Spleen (tissue), 11 donors: ENCODE results near the gene A3GALT2. TPM values are rescaled to one million over a fixed set of nuclear protein-coding genes. Genes with fewer than 3 reads are reported as not detected.
A peak's percentile ranks its signal among the peaks of the same experiment; 100 is the strongest.

ENCODE experiments used
- DNase-seq: peaks from one replicate; pipeline ENCODE4 v3.0.0-alpha.2; 2020
- H3K27ac ChIP-seq, 8 donors: fragments of 200-600 bp; sonication (generic) in 7 of 8; 1 replicate in 4 of 8; 2 replicates in 4 of 8; pipeline versions ENCODE4 v1.5.0 to v1.8.0; 2016 to 2021; ENCODE audit warnings: inconsistent platforms in 4 of 8, mild to moderate bottlenecking in 4 of 8, moderate library complexity in 1 of 8
- H3K27me3 ChIP-seq, 7 donors: fragments of 200-600 bp; sonication (generic) in 6 of 7; replicated peaks in 1 of 7; 1 replicate in 4 of 7; 2 replicates in 3 of 7; pipeline versions ENCODE4 v1.5.0 to v1.8.0; 2016 to 2021; ENCODE audit warnings: inconsistent platforms in 3 of 7, mild to moderate bottlenecking in 1 of 7
- H3K36me3 ChIP-seq, 6 donors: fragments of 200-600 bp; sonication (generic) in 5 of 6; 1 replicate in 4 of 6; 2 replicates in 2 of 6; pipeline versions ENCODE4 v1.5.0 to v1.8.0; 2016 to 2021; ENCODE audit warnings: inconsistent platforms in 2 of 6
- H3K4me1 ChIP-seq, 6 donors: fragments of 200-600 bp; sonication (generic) in 5 of 6; 1 replicate in 3 of 6; 2 replicates in 3 of 6; pipeline versions ENCODE4 v1.5.0 to v1.8.0; 2016 to 2021; ENCODE audit warnings: inconsistent platforms in 3 of 6
- H3K4me3 ChIP-seq, 8 donors: fragments of 200-600 bp; sonication (generic) in 7 of 8; 1 replicate in 4 of 8; 2 replicates in 4 of 8; pipeline versions ENCODE4 v1.5.0 to v1.8.0; 2016 to 2021; ENCODE audit warnings: inconsistent platforms in 4 of 8, mild to moderate bottlenecking in 4 of 8, moderate library complexity in 2 of 8
- H3K9me3 ChIP-seq, 8 donors: fragments of 200-600 bp; sonication (generic) in 7 of 8; 1 replicate in 4 of 8; 2 replicates in 4 of 8; pipeline versions ENCODE4 v1.5.0 to v1.8.0; 2016 to 2021; ENCODE audit warnings: inconsistent platforms in 4 of 8
- CTCF ChIP-seq, 11 experiments: fragments of 200-600 bp in 7 of 11; fragments of 450-650 bp in 4 of 11; sonication (generic) in 4 of 11; IDR thresholded peaks in 8 of 11; conservative IDR thresholded peaks in 3 of 11; 1 replicate in 7 of 11; 2 replicates in 4 of 11; pipeline versions ENCODE4 v1.4.0 to v1.8.0; 2016 to 2021; ENCODE audit warnings: antibody characterized with exemption in 11 of 11, inconsistent platforms in 4 of 11, mild to moderate bottlenecking in 1 of 11
- POLR2A ChIP-seq, 3 donors: fragments of 450-650 bp; IDR thresholded peaks; one replicate each; pipeline ENCODE4 v1.5.1; 2017; ENCODE audit warnings: antibody characterized with exemption in 3 of 3, mild to moderate bottlenecking in 1 of 3
- POLR2AphosphoS5 ChIP-seq, 3 donors: sonication (generic); formaldehyde crosslinking; IDR thresholded peaks; one replicate each; pipeline ENCODE4 v1.5.1; 2017; ENCODE audit warnings: antibody characterized with exemption in 3 of 3
- WGBS, 5 donors: extraction: QIAGEN DNeasy Blood & Tissue Kit in 3 of 5; methylation state at CpG; one replicate each; pipeline versions ENCODE4 v1.1.5 to v1.1.7; 2013 to 2018; 5-methylcytosine and 5-hydroxymethylcytosine counted together
- intact Hi-C: fragments of 100-400 bp; cut with DNase I; formaldehyde crosslinking; loops from one replicate; pipeline ENCODE4 v1.15.0; 2023; ENCODE audit warnings: low total_unique reads
- polyA plus RNA-seq, 3 donors: library from polyadenylated mRNA; stranded (reverse); fragments of 200-250 nt; gene quantifications; one replicate each; pipeline ENCODE4 v1.2.1, GENCODE V29; 2013
- total RNA-seq, 7 donors: library from RNA; depleted of rRNA in 3 of 7; stranded (reverse); fragments of >200 nt in 3 of 7; fragmentation: NEBNext Ultra II Directional in 4 of 7; extraction: Animal tissue kit (Norgen Biotek cat#: 25700) in 4 of 7; gene quantifications; one replicate each; pipeline versions ENCODE4 v1.1.0 to v1.2.1, GENCODE V29; 2016 to 2021
- donor health status: healthy with polysubstance abuse.
- donor health status: DM: no; HTN: no; CAD: no; lungs with moderate emphysema.
- donor health status: DM: no; HTN: no; CAD: no.
- donor health status: Bipolar disorder and iron deficiency.
- donor health status: healthy.
- donor health status: DM: no; HTN: no; CAD: no.
- donor health status: DM: yes; HTN: yes; CAD: no.

Gene A3GALT2
- total and polyA plus RNA-seq, 10 donors, result 0.10 to 1.6 (median 0.47) TPM; not detected in 7

DNA sequence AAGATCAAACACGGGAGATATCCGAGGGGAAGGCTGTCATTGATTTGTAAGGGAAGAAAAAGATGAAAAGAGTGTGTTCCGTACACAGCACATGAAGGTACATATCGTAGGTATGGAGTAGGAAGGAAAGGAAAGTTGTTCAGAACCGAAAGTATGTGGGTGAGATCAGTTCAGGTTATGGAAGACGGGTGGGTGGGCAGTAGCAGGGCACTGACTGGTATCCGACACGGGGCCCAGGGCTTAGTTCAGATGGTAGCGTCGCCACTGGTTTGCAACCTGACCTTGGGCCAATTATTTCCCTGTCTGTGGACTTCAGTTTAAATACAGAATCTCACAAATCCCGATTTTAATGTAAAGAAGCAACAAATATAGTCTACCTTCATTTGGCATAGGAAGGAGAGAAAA lies 27.8 kb upstream of the A3GALT2 start:
- H3K36me3 ChIP-seq, result peaks cover 0 to 35% (median 0%) of the 10 kb centered on the region in 6 donors
- H3K27me3 ChIP-seq, result no peaks in the 10 kb centered on the region
- peak overlapping the region; percentile 92 to 99 (median 98) for H3K27ac ChIP-seq
- peak; percentile 76 for DNase-seq
- H3K4me3 ChIP-seq, result peak overlapping the region; percentile 67 to 93 (median 82)
- H3K4me1 ChIP-seq, result peaks cover 22 to 70% (median 58%) of the 10 kb centered on the region in 6 donors
- intact Hi-C loops, result no loop called here
- 2 to 5% (median 4%) methylated on average over 11 of the region's 11 CpGs for WGBS, 5 donors
- H3K9me3 ChIP-seq, result no peaks in the 10 kb centered on the region
- TF ChIP-seq CTCF (IDR thresholded peaks at IDR 0.05 in 8 of 11, conservative IDR thresholded peaks at IDR 0.05 in 3 of 11), result no peak
- no peak for TF ChIP-seq POLR2A (IDR thresholded peaks at IDR 0.05)
- TF ChIP-seq POLR2AphosphoS5 (IDR thresholded peaks at IDR 0.05), result no peak

DNA sequence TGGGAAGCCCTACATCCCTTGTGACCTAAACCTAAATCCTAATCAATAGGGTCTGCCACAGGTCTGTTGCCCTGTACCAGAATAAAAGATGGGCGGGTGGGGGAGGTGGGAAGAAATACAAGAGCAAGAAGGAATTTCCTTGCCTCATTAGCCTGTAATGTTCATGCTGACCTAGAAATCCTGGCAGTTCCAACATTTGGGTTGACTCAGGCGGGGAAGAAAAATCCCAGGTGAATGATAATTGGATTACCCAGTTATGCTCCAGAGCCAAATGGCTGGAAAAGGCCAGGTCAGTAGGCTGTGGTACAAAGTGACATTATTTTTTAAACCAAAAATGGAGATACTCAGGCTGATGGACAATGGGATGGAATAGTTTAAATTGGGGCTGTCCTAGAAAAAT lies 27.3 kb upstream of the A3GALT2 start:
- DNase-seq, result no peak
- Histone ChIP-seq H3K36me3 (peaks cover 0 to 38% (median under 1%) of the 10 kb centered on the region in 6 donors), H3K9me3 (no peaks in the 10 kb centered on the region), H3K4me3 (peak overlapping the region; percentile 67 to 93 (median 82)), H3K4me1 (peaks cover 26 to 75% (median 62%) of the 10 kb centered on the region in 6 donors), H3K27me3 (no peaks in the 10 kb centered on the region), H3K27ac (peak overlapping the region; percentile 92 to 99 (median 98))
- TF ChIP-seq CTCF (IDR thresholded peaks at IDR 0.05 in 8 of 11, conservative IDR thresholded peaks at IDR 0.05 in 3 of 11), result no peak
- 73 to 83% (median 75%) methylated on average over 2 of the region's 2 CpGs for WGBS, 5 donors
- intact Hi-C loops, result no loop called here

DNA sequence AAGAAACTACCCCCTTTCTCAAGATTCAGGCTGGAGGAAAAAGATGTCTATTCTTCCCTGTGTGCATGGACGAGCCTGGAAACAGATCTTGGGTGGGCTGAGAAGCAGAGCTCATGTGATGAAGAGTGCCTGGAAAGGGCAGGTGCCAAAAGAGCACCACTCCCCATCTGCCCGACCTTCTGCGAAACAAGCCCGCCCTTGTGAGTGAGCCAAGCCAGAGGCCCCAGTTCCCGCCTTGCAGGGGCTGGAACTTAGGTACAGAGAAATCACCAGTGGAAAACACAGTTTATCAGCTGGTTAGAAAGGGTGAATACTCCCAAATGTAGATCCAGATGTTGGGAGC lies 26.7 kb upstream of the A3GALT2 start:
- intact Hi-C loops, result no loop called here
- DNase-seq, result no peak

More for the DNA sequence above, 26.7 kb upstream of the A3GALT2 start:
- Histone ChIP-seq H3K4me1 (peaks cover 32 to 81% (median 68%) of the 10 kb centered on the region in 6 donors), H3K4me3 (peak overlapping the region; percentile 67 to 93 (median 82)), H3K36me3 (peaks cover 0 to 40% (median 3%) of the 10 kb centered on the region in 6 donors), H3K27ac (peak overlapping the region; percentile 76 to 99 (median 98)), H3K27me3 (no peaks in the 10 kb centered on the region), H3K9me3 (no peaks in the 10 kb centered on the region)
- 58 to 71% (median 68%) methylated on average over 5 of the region's 5 CpGs for WGBS, 5 donors
- TF ChIP-seq POLR2AphosphoS5 (IDR thresholded peaks at IDR 0.05), result peak in 2 of 3 donors; percentile 55 to 57
- TF ChIP-seq CTCF (IDR thresholded peaks at IDR 0.05 in 8 of 11, conservative IDR thresholded peaks at IDR 0.05 in 3 of 11), result no peak
- TF ChIP-seq POLR2A (IDR thresholded peaks at IDR 0.05), result no peak
